HCT116 (cell line): ENCODE results near the gene NELL1. TPM values are rescaled to one million over a fixed set of nuclear protein-coding genes. Genes with fewer than 3 reads are reported as not detected.

Source experiments
- ATAC-seq: fragments of 200-7000 bp; cut with Tn5 transposase; 2 replicates; pipeline ENCODE4 v1.9.1; 2020; ENCODE audit warnings: mild to moderate bottlenecking, moderate library complexity
- BruUV-seq: library from RNA; stranded (reverse); fragments of 400-500 nt; replicated peaks from 2 replicates; lab custom pipeline; 2021; lab: Mats Ljungman, UMichigan
- CTCF ChIA-PET: fragments of 300-600 bp; sonication (Branson Sonifier 250); formaldehyde crosslinking; loops from one replicate; lab custom pipeline; 2021; ENCODE audit warnings: antibody characterized with exemption; lab: Charles Lee
- POLR2A ChIA-PET: fragments of 300-600, 350-600 bp; sonication (Branson Sonifier 250); formaldehyde crosslinking; loops from one replicate; lab custom pipeline; 2021; ENCODE audit warnings: antibody characterized with exemption; lab: Charles Lee
- RAD21 ChIA-PET, 2 experiments: fragments of 300-600 bp; sonication (Branson Sonifier 250); formaldehyde crosslinking; loops; one replicate each; lab custom pipeline; 2023; ENCODE audit warnings: low total read pairs in 2 of 2; ENCODE audit not compliant: uncharacterized antibody in 2 of 2, unreplicated experiment in 2 of 2, low non-redundant PET in 1 of 2; lab: Charles Lee
- DNase-seq: peaks from one replicate; pipeline ENCODE4 v3.0.0-alpha.2; 2010; ENCODE audit warnings: low read depth, low spot score
- H2AFZ ChIP-seq: fragments of 200-600 bp; shearing (Covaris generic), sonication (generic); 2 replicates; pipeline ENCODE4 v1.6.1; 2017; ENCODE audit warnings: low read depth, mixed run types, mixed read lengths, antibody characterized with exemption, low read length; ENCODE audit not compliant: poor library complexity, severe bottlenecking
- H3K27ac ChIP-seq: 2 replicates; pipeline ENCODE4 v1.5.1; 2012; ENCODE audit warnings: low read depth, low read length
- H3K27me3 ChIP-seq: fragments of 200-600 bp; sonication (generic); 2 replicates; pipeline ENCODE4 v1.6.1; 2016; ENCODE audit warnings: mixed run types, low read length, mixed read lengths; ENCODE audit not compliant: insufficient read depth
- H3K36me3 ChIP-seq, 2 experiments: fragments of 200-500 bp in 1 of 2; fragments of 200-600 bp in 1 of 2; sonication (Bioruptor generic) in 1 of 2; sonication (generic) in 1 of 2; 2 replicates each; pipeline versions ENCODE4 v1.5.1 to v1.6.1; 2014 to 2016; ENCODE audit warnings: low read length in 2 of 2, inconsistent platforms in 1 of 2, mixed read lengths in 1 of 2, mixed run types in 1 of 2; ENCODE audit not compliant: insufficient read depth in 2 of 2, control insufficient read depth in 1 of 2
- H3K4me1 ChIP-seq, 2 experiments: fragments of 200-600 bp in 1 of 2; sonication (generic) in 1 of 2; 2 replicates each; pipeline versions ENCODE4 v1.5.1 to v1.6.1; 2012 to 2017; ENCODE audit warnings: low read length in 2 of 2, inconsistent platforms in 1 of 2, mild to moderate bottlenecking in 1 of 2, mixed read lengths in 1 of 2, mixed run types in 1 of 2, moderate library complexity in 1 of 2; ENCODE audit not compliant: insufficient read depth in 2 of 2, control insufficient read depth in 1 of 2
- H3K4me2 ChIP-seq: fragments of 200-600 bp; sonication (generic); 2 replicates; pipeline ENCODE4 v1.6.1; 2017; ENCODE audit warnings: mixed run types, low read length, mixed read lengths
- H3K4me3 ChIP-seq, 2 experiments: fragments of 200-600 bp in 1 of 2; sonication (generic) in 1 of 2; replicated peaks in 1 of 2; 2 replicates each; pipeline ENCODE4 v1.5.1; 2011 to 2016; ENCODE audit warnings: low read length in 2 of 2, control low read depth in 1 of 2, low read depth in 1 of 2, mild to moderate bottlenecking in 1 of 2, mixed read lengths in 1 of 2, mixed run types in 1 of 2
- H3K79me2 ChIP-seq: fragments of 200-600 bp; sonication (generic); 2 replicates; pipeline ENCODE4 v1.6.1; 2017; ENCODE audit warnings: mild to moderate bottlenecking, mixed run types, low read length, moderate library complexity, mixed read lengths; ENCODE audit not compliant: insufficient read depth
- H3K9ac ChIP-seq: fragments of 200-600 bp; sonication (generic); 2 replicates; pipeline ENCODE4 v1.6.1; 2016; ENCODE audit warnings: low read length, mixed read lengths
- H3K9me2 ChIP-seq: fragments of 200-600 bp; sonication (generic), shearing (Covaris generic); 2 replicates; pipeline ENCODE4 v1.6.1; 2017; ENCODE audit warnings: mixed run types, mild to moderate bottlenecking, moderate library complexity; ENCODE audit not compliant: insufficient read depth
- H3K9me3 ChIP-seq, 2 experiments: fragments of 200-500 bp in 1 of 2; fragments of 200-600 bp in 1 of 2; sonication (Bioruptor generic) in 1 of 2; sonication (generic) in 1 of 2; 2 replicates each; pipeline ENCODE4 v1.6.1; 2014 to 2017; ENCODE audit warnings: low read length in 2 of 2, mixed read lengths in 2 of 2, inconsistent platforms in 1 of 2, low read depth in 1 of 2, mild to moderate bottlenecking in 1 of 2, mixed run types in 1 of 2, moderate library complexity in 1 of 2; ENCODE audit not compliant: control insufficient read depth in 1 of 2, insufficient read depth in 1 of 2
- H4K20me1 ChIP-seq: fragments of 200-600 bp; sonication (generic), shearing (Covaris generic); 2 replicates; pipeline ENCODE4 v1.6.1; 2017; ENCODE audit warnings: mixed run types, mild to moderate bottlenecking, moderate library complexity; ENCODE audit not compliant: insufficient read depth
- CBX3 ChIP-seq: IDR thresholded peaks from 2 replicates; pipeline ENCODE4 v1.6.1; 2012; ENCODE audit warnings: low read depth
- CEBPB ChIP-seq: IDR thresholded peaks from 2 replicates; pipeline ENCODE4 v1.6.1; 2012; ENCODE audit warnings: low read depth
- EGR1 ChIP-seq: IDR thresholded peaks from 2 replicates; pipeline ENCODE4 v1.6.1; 2012; ENCODE audit warnings: low read depth
- ELF1 ChIP-seq: IDR thresholded peaks from 2 replicates; pipeline ENCODE4 v1.6.1; 2012; ENCODE audit warnings: low read depth, borderline replicate concordance
- EZH2 ChIP-seq: fragments of 200-600 bp; sonication (generic); IDR thresholded peaks from 2 replicates; pipeline ENCODE4 v1.6.1; 2017; ENCODE audit warnings: antibody characterized with exemption, mixed run types
- EZH2phosphoT487 ChIP-seq: fragments of 200-600 bp; IDR thresholded peaks from 2 replicates; pipeline ENCODE4 v1.6.1; 2018; ENCODE audit warnings: antibody characterized with exemption, borderline replicate concordance
- POLR2A ChIP-seq: IDR thresholded peaks from 2 replicates; pipeline ENCODE4 v1.7.0; 2011; ENCODE audit warnings: borderline replicate concordance; ENCODE audit not compliant: insufficient read depth, insufficient read length; ENCODE audit errors: extremely low read depth
- POLR2AphosphoS5 ChIP-seq: IDR thresholded peaks from 2 replicates; pipeline ENCODE4 v1.6.1; 2011; ENCODE audit warnings: mild to moderate bottlenecking, low read depth, low read length, moderate library complexity
- RAD21 ChIP-seq: IDR thresholded peaks from 2 replicates; pipeline ENCODE4 v1.6.1; 2012; ENCODE audit warnings: low read depth, mild to moderate bottlenecking
- SIN3A ChIP-seq: IDR thresholded peaks from 2 replicates; pipeline ENCODE4 v1.6.1; 2012; ENCODE audit warnings: low read depth
- SP1 ChIP-seq: IDR thresholded peaks from 2 replicates; pipeline ENCODE4 v1.6.1; 2012; ENCODE audit warnings: low read depth
- SRF ChIP-seq: IDR thresholded peaks from 2 replicates; pipeline ENCODE4 v1.6.1; 2012; ENCODE audit warnings: low read depth
- TCF7L2 ChIP-seq: IDR thresholded peaks from 2 replicates; pipeline ENCODE4 v1.7.0; 2011; ENCODE audit warnings: borderline replicate concordance, inconsistent platforms; ENCODE audit not compliant: insufficient read depth, insufficient read length; ENCODE audit errors: extremely low read depth
- ZFX ChIP-seq: fragments of 450-650 bp; IDR thresholded peaks from 2 replicates; pipeline ENCODE4 v1.6.1; 2017
- ZNF274 ChIP-seq: fragments of 200-500 bp; sonication (Bioruptor generic); IDR thresholded peaks from 2 replicates; pipeline ENCODE4 v1.6.1; 2014; ENCODE audit warnings: mild to moderate bottlenecking, low read depth, low read length, inconsistent platforms
- intact Hi-C: fragments of 100-400 bp; cut with micrococcal nuclease; formaldehyde crosslinking; loops from 2 replicates; pipeline ENCODE4 v1.10.0; 2022
- total RNA-seq: library from RNA; stranded (reverse); gene quantifications from one replicate; pipeline ENCODE4 v1.2.1, GENCODE V29; 2021; ENCODE audit not compliant: unreplicated experiment
- TF ChIP-seq, protein P1 (sequence below): IDR thresholded peaks from 2 replicates; pipeline ENCODE4 v1.6.1; 2011; ENCODE audit warnings: mild to moderate bottlenecking, low read length, moderate library complexity; ENCODE audit not compliant: insufficient replicate concordance; ENCODE audit errors: extremely low read depth
- TF ChIP-seq, protein P2 (sequence below): IDR thresholded peaks from 2 replicates; pipeline ENCODE4 v1.6.1; 2012; ENCODE audit warnings: low read depth
- TF ChIP-seq, protein P3 (sequence below), 3 experiments: fragments of 200-600 bp in 1 of 3; sonication (generic) in 1 of 3; IDR thresholded peaks in 2 of 3; conservative IDR thresholded peaks in 1 of 3; 2 replicates each; pipeline ENCODE4 v1.5.1; 2012 to 2017; ENCODE audit warnings: low read depth in 2 of 3, low read length in 2 of 3, antibody characterized with exemption in 1 of 3, borderline replicate concordance in 1 of 3, control low read depth in 1 of 3, mild to moderate bottlenecking in 1 of 3, mixed read lengths in 1 of 3, mixed run types in 1 of 3, moderate library complexity in 1 of 3; ENCODE audit not compliant: insufficient read depth in 1 of 3
- TF ChIP-seq, protein P4 (sequence below): IDR thresholded peaks from 2 replicates; pipeline ENCODE4 v1.6.1; 2012
- TF ChIP-seq, protein P5 (sequence below): IDR thresholded peaks from 2 replicates; pipeline ENCODE4 v1.6.1; 2012

NELL1 gene
- total RNA-seq, 1 experiment from 2014 or later = not detected

DNA sequence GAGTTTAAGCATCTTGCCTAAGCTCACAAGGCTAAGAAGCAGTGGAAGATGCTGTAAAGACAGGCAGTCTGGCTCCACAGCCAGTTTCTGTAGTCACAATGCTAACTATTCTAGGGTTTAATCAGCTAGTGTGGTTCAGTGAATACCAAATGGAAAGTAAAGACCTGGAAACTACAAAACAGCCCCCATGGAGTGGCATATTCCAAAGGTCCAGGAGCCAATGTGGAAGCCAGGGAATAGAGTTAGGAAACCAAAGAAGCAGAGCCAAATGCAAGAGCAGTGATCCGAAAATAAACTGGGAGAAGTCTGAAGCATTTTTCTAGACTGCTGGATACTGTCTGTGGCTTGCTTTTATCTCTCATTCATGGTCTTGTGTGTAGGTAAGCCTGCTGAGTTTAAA, 792.3 kb downstream of the NELL1 start:
- TF ChIP-seq CBX3 (no peak), EGR1 (no peak), EZH2phosphoT487 (no peak), EZH2 (no peak), ZFX (no peak), ZNF274 (no peak), CEBPB (no peak), ELF1 (no peak), POLR2A (no peak), SIN3A (no peak), RAD21 (no peak), SP1 (no peak), POLR2AphosphoS5 (no peak), SRF (no peak), TCF7L2 (no peak)
- TF ChIP-seq, protein P1, sequence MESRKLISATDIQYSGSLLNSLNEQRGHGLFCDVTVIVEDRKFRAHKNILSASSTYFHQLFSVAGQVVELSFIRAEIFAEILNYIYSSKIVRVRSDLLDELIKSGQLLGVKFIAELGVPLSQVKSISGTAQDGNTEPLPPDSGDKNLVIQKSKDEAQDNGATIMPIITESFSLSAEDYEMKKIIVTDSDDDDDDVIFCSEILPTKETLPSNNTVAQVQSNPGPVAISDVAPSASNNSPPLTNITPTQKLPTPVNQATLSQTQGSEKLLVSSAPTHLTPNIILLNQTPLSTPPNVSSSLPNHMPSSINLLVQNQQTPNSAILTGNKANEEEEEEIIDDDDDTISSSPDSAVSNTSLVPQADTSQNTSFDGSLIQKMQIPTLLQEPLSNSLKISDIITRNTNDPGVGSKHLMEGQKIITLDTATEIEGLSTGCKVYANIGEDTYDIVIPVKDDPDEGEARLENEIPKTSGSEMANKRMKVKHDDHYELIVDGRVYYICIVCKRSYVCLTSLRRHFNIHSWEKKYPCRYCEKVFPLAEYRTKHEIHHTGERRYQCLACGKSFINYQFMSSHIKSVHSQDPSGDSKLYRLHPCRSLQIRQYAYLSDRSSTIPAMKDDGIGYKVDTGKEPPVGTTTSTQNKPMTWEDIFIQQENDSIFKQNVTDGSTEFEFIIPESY = no peak
- TF ChIP-seq, protein P2, sequence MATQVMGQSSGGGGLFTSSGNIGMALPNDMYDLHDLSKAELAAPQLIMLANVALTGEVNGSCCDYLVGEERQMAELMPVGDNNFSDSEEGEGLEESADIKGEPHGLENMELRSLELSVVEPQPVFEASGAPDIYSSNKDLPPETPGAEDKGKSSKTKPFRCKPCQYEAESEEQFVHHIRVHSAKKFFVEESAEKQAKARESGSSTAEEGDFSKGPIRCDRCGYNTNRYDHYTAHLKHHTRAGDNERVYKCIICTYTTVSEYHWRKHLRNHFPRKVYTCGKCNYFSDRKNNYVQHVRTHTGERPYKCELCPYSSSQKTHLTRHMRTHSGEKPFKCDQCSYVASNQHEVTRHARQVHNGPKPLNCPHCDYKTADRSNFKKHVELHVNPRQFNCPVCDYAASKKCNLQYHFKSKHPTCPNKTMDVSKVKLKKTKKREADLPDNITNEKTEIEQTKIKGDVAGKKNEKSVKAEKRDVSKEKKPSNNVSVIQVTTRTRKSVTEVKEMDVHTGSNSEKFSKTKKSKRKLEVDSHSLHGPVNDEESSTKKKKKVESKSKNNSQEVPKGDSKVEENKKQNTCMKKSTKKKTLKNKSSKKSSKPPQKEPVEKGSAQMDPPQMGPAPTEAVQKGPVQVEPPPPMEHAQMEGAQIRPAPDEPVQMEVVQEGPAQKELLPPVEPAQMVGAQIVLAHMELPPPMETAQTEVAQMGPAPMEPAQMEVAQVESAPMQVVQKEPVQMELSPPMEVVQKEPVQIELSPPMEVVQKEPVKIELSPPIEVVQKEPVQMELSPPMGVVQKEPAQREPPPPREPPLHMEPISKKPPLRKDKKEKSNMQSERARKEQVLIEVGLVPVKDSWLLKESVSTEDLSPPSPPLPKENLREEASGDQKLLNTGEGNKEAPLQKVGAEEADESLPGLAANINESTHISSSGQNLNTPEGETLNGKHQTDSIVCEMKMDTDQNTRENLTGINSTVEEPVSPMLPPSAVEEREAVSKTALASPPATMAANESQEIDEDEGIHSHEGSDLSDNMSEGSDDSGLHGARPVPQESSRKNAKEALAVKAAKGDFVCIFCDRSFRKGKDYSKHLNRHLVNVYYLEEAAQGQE = no peak
- TF ChIP-seq, protein P3, sequence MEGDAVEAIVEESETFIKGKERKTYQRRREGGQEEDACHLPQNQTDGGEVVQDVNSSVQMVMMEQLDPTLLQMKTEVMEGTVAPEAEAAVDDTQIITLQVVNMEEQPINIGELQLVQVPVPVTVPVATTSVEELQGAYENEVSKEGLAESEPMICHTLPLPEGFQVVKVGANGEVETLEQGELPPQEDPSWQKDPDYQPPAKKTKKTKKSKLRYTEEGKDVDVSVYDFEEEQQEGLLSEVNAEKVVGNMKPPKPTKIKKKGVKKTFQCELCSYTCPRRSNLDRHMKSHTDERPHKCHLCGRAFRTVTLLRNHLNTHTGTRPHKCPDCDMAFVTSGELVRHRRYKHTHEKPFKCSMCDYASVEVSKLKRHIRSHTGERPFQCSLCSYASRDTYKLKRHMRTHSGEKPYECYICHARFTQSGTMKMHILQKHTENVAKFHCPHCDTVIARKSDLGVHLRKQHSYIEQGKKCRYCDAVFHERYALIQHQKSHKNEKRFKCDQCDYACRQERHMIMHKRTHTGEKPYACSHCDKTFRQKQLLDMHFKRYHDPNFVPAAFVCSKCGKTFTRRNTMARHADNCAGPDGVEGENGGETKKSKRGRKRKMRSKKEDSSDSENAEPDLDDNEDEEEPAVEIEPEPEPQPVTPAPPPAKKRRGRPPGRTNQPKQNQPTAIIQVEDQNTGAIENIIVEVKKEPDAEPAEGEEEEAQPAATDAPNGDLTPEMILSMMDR (IDR thresholded peaks at IDR 0.05 in 2 of 3, conservative IDR thresholded peaks at IDR 0.05 in 1 of 3; ENCODE audit: borderline replicate concordance in 1 of 3, insufficient read depth in 1 of 3, low read depth in 2 of 3, low read length in 2 of 3) = no peak
- TF ChIP-seq, protein P4, sequence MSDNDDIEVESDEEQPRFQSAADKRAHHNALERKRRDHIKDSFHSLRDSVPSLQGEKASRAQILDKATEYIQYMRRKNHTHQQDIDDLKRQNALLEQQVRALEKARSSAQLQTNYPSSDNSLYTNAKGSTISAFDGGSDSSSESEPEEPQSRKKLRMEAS = no peak
- TF ChIP-seq, protein P5, sequence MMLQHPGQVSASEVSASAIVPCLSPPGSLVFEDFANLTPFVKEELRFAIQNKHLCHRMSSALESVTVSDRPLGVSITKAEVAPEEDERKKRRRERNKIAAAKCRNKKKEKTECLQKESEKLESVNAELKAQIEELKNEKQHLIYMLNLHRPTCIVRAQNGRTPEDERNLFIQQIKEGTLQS = no peak
- TF ChIP-seq, all 23 proteins: peak for 0
- Histone ChIP-seq H3K4me2 (no peak overlapping the region), H3K4me3 (no peak overlapping the region), H3K27ac (no peak overlapping the region), H3K36me3 (no peaks in the 10 kb centered on the region), H4K20me1 (no peaks in the 10 kb centered on the region), H3K27me3 (no peaks in the 10 kb centered on the region), H3K9ac (no peak overlapping the region), H3K4me1 (no peaks in the 10 kb centered on the region), H2AFZ (no peak overlapping the region), H3K79me2 (no peaks in the 10 kb centered on the region), H3K9me3 (peaks cover 21 to 34% of the 10 kb centered on the region in 2 experiments; a peak in 2 of 4 replicates), H3K9me2 (no peaks in the 10 kb centered on the region)
- ChIA-PET CTCF (no interaction called here), RAD21 (no interaction called here), POLR2A (no interaction called here)
- no peak for DNase-seq
- intact Hi-C loops = no loop called here
- ATAC-seq = no peak
- no TSS peak for BruUV-seq
